GM23248 (cell line): ENCODE data around the gene RND2. TPM values are rescaled to one million over a fixed set of nuclear protein-coding genes. Genes with fewer than 3 reads are reported as not detected.

Source experiments
- DNase-seq: peaks from one replicate; pipeline ENCODE4 v3.0.0-alpha.2; 2015
- H2AFZ ChIP-seq: fragments of 200-600 bp; sonication (generic); 2 replicates; pipeline ENCODE4 v1.6.1; 2016; ENCODE audit warnings: antibody characterized with exemption
- H3F3A ChIP-seq: fragments of 200-600 bp; sonication (generic); 2 replicates; pipeline ENCODE4 v1.6.1; 2016; ENCODE audit warnings: mild to moderate bottlenecking, antibody characterized with exemption, mixed run types; ENCODE audit not compliant: insufficient read depth
- H3K27ac ChIP-seq: fragments of 200-600 bp; sonication (generic); 2 replicates; pipeline ENCODE4 v1.5.1; 2016; ENCODE audit warnings: mild to moderate bottlenecking
- H3K27me3 ChIP-seq: fragments of 200-600 bp; sonication (generic); replicated peaks from 2 replicates; pipeline ENCODE4 v1.6.1; 2016; ENCODE audit warnings: mild to moderate bottlenecking; ENCODE audit not compliant: insufficient read depth
- H3K36me3 ChIP-seq: fragments of 200-600 bp; sonication (generic); 2 replicates; pipeline ENCODE4 v1.6.1; 2016; ENCODE audit warnings: low read depth, mild to moderate bottlenecking
- H3K4me1 ChIP-seq: fragments of 200-600 bp; sonication (generic); 2 replicates; pipeline ENCODE4 v1.6.1; 2016; ENCODE audit warnings: mild to moderate bottlenecking; ENCODE audit not compliant: insufficient read depth
- H3K4me2 ChIP-seq: fragments of 200-600 bp; sonication (generic); one replicate; pipeline ENCODE4 v1.6.1; 2016; ENCODE audit warnings: mild to moderate bottlenecking; ENCODE audit not compliant: unreplicated experiment
- H3K4me3 ChIP-seq: fragments of 200-600 bp; sonication (generic); 2 replicates; pipeline ENCODE4 v1.5.1; 2016; ENCODE audit warnings: mild to moderate bottlenecking
- H3K79me2 ChIP-seq: fragments of 200-600 bp; sonication (generic); 2 replicates; pipeline ENCODE4 v1.6.1; 2016; ENCODE audit warnings: mild to moderate bottlenecking; ENCODE audit not compliant: insufficient read depth
- H3K9ac ChIP-seq: fragments of 200-600 bp; sonication (generic); 2 replicates; pipeline ENCODE4 v1.6.1; 2016; ENCODE audit warnings: mild to moderate bottlenecking
- H3K9me2 ChIP-seq: fragments of 200-600 bp; sonication (generic); 2 replicates; pipeline ENCODE4 v1.6.1; 2016; ENCODE audit warnings: mixed run types, mild to moderate bottlenecking, moderate library complexity; ENCODE audit not compliant: insufficient read depth
- H3K9me3 ChIP-seq: fragments of 200-600 bp; sonication (generic); one replicate; pipeline ENCODE4 v1.6.1; 2017; ENCODE audit warnings: low read depth
- H4K20me1 ChIP-seq: fragments of 200-600 bp; sonication (generic); 2 replicates; pipeline ENCODE4 v1.6.0; 2016; ENCODE audit not compliant: insufficient read depth
- EZH2 ChIP-seq: fragments of 200-600 bp; sonication (generic); IDR thresholded peaks from 2 replicates; pipeline ENCODE4 v1.6.1; 2018; ENCODE audit warnings: antibody characterized with exemption, mild to moderate bottlenecking; ENCODE audit not compliant: insufficient read depth, poor library complexity, severe bottlenecking
- EZH2phosphoT487 ChIP-seq: fragments of 200-600 bp; sonication (generic); IDR thresholded peaks from 2 replicates; pipeline ENCODE4 v1.6.1; 2018; ENCODE audit warnings: antibody characterized with exemption, moderate library complexity, mild to moderate bottlenecking, low read depth; ENCODE audit not compliant: insufficient read depth
- WGBS, 2 experiments: methylation state at CpG; one replicate each; pipeline ENCODE4 v1.1.6; 2015 to 2017; ENCODE audit warnings: low lambda C conversion rate in 2 of 2, low coverage in 1 of 2; ENCODE audit errors: missing lambda C conversion rate in 2 of 2; 5-methylcytosine and 5-hydroxymethylcytosine counted together
- in situ Hi-C: fragments of 300-500 bp; cut with MboI; formaldehyde crosslinking; loops from 2 replicates; pipeline ENCODE4 v1.15.0; 2020
- polyA plus RNA-seq: library from polyadenylated mRNA; unstranded; fragments of >200 nt; fragmentation: Nextera tagmentation; extraction: Ambion mirVana; gene quantifications from 2 replicates; pipeline ENCODE4 v1.2.1, GENCODE V29; 2016
- total RNA-seq: library from RNA; depleted of rRNA; stranded (reverse); fragments of >200 nt; shearing (Covaris generic); gene quantifications from 2 replicates; pipeline ENCODE4 v1.2.3, GENCODE V29; 2014

Gene RND2
- total and polyA plus RNA-seq, 2 experiments from 2014 or later, result 0.11 to 0.30 TPM

GRCh38 chr17:43028221-43028861, 3.3 kb downstream of the RND2 start:
- no peak overlapping the region for H3K4me2 ChIP-seq
- no peaks in the 10 kb centered on the region for H3K9me3 ChIP-seq
- no peaks in the 10 kb centered on the region for H3K36me3 ChIP-seq
- H3K27me3 ChIP-seq, result no peaks in the 10 kb centered on the region
- no peak for DNase-seq
- no peaks in the 10 kb centered on the region for H4K20me1 ChIP-seq
- no peak overlapping the region for H2AFZ ChIP-seq
- H3K4me1 ChIP-seq, result no peaks in the 10 kb centered on the region
- H3K9me2 ChIP-seq, result no peaks in the 10 kb centered on the region
- TF ChIP-seq EZH2 (no peak), EZH2phosphoT487 (no peak)
- WGBS, 2 experiments, result 91 to 92% methylated on average over 16 to 17 of the region's 17 CpGs
- no peak overlapping the region for H3K4me3 ChIP-seq
- H3K9ac ChIP-seq, result no peak overlapping the region
- no peaks in the 10 kb centered on the region for H3F3A ChIP-seq
- H3K27ac ChIP-seq, result no peak overlapping the region
- in situ Hi-C loops, result loop anchor here (25.0 kb wide), 1 partner anchor 284 kb away; no protein-coding TSS in a partner anchor
- no peaks in the 10 kb centered on the region for H3K79me2 ChIP-seq

GRCh38 chr17:43030137-43030767, 5.2 kb downstream of the RND2 start:
- in situ Hi-C loops, result loop anchor here (25.0 kb wide), 1 partner anchor 282 kb away; no protein-coding TSS in a partner anchor
- Histone ChIP-seq H3K4me3 (no peak overlapping the region), H3K9me3 (no peaks in the 10 kb centered on the region), H3K27me3 (no peaks in the 10 kb centered on the region), H3K4me2 (no peak overlapping the region), H3K27ac (no peak overlapping the region), H3K79me2 (no peaks in the 10 kb centered on the region), H3K36me3 (no peaks in the 10 kb centered on the region), H3F3A (no peaks in the 10 kb centered on the region), H3K4me1 (no peaks in the 10 kb centered on the region), H2AFZ (no peak overlapping the region), H3K9me2 (no peaks in the 10 kb centered on the region), H3K9ac (no peak overlapping the region), H4K20me1 (no peaks in the 10 kb centered on the region)
- no peak for DNase-seq
- 65 to 68% methylated on average over 6 of the region's 6 CpGs for WGBS, 2 experiments
- TF ChIP-seq EZH2 (no peak), EZH2phosphoT487 (no peak)

GRCh38 chr17:43031666-43032065, 6.6 kb downstream of the RND2 start:
- in situ Hi-C loops, result loop anchor here (25.0 kb wide), 1 partner anchor 281 kb away; no protein-coding TSS in a partner anchor
- H3K36me3 ChIP-seq, result no peaks in the 10 kb centered on the region
- WGBS, 2 experiments, result 74 to 89% methylated on average over 3 of the region's 3 CpGs
- no peaks in the 10 kb centered on the region for H3K9me3 ChIP-seq
- H3K27ac ChIP-seq, result no peak overlapping the region
- no peaks in the 10 kb centered on the region for H3K79me2 ChIP-seq
- no peaks in the 10 kb centered on the region for H4K20me1 ChIP-seq
- TF ChIP-seq EZH2phosphoT487 (no peak), EZH2 (no peak)
- no peaks in the 10 kb centered on the region for H3K9me2 ChIP-seq
- H3K4me3 ChIP-seq, result no peak overlapping the region
- no peaks in the 10 kb centered on the region for H3K27me3 ChIP-seq
- DNase-seq, result no peak
- no peak overlapping the region for H3K9ac ChIP-seq
- no peaks in the 10 kb centered on the region for H3K4me1 ChIP-seq
- no peak overlapping the region for H3K4me2 ChIP-seq
- H2AFZ ChIP-seq, result no peak overlapping the region
- H3F3A ChIP-seq, result no peaks in the 10 kb centered on the region

GRCh38 chr17:43033948-43034881, 9.2 kb downstream of the RND2 start:
- in situ Hi-C loops, result loop anchor here (25.0 kb wide), 1 partner anchor 278 kb away; no protein-coding TSS in a partner anchor

More at GRCh38 chr17:43033948-43034881, 9.2 kb downstream of the RND2 start:
- Histone ChIP-seq H3K9ac (no peak overlapping the region), H3K9me2 (no peaks in the 10 kb centered on the region), H4K20me1 (no peaks in the 10 kb centered on the region), H3K79me2 (no peaks in the 10 kb centered on the region), H3K27me3 (no peaks in the 10 kb centered on the region), H3K4me2 (no peak overlapping the region), H3K4me1 (no peaks in the 10 kb centered on the region), H2AFZ (no peak overlapping the region), H3K27ac (no peak overlapping the region), H3F3A (no peaks in the 10 kb centered on the region), H3K4me3 (no peak overlapping the region), H3K36me3 (no peaks in the 10 kb centered on the region), H3K9me3 (no peaks in the 10 kb centered on the region)
- DNase-seq, result no peak
- TF ChIP-seq EZH2 (no peak), EZH2phosphoT487 (no peak)
- 43 to 49% methylated on average over 12 of the region's 12 CpGs for WGBS, 2 experiments
